ENCODE measurements around the gene ZFC3H1.

DNA sequence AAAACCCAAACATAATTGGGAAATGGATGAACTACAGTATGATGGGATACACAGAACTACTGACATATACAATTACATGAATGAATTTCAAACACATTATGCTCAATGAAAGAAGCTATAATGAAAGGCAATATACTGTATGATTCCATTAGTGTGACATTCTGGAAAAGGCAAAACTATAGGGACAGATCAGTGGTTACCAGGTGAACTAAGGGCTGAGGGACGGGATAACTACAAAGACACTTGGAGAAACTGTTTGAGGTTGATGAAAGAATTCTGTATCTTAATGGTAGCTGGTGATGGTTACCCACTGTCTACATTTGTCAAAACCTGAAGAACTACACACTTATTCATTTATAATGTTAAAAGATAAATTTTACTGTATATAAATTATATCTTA lies 7.7 kb downstream of the ZFC3H1 start:
- TF ChIP-seq, protein P1, sequence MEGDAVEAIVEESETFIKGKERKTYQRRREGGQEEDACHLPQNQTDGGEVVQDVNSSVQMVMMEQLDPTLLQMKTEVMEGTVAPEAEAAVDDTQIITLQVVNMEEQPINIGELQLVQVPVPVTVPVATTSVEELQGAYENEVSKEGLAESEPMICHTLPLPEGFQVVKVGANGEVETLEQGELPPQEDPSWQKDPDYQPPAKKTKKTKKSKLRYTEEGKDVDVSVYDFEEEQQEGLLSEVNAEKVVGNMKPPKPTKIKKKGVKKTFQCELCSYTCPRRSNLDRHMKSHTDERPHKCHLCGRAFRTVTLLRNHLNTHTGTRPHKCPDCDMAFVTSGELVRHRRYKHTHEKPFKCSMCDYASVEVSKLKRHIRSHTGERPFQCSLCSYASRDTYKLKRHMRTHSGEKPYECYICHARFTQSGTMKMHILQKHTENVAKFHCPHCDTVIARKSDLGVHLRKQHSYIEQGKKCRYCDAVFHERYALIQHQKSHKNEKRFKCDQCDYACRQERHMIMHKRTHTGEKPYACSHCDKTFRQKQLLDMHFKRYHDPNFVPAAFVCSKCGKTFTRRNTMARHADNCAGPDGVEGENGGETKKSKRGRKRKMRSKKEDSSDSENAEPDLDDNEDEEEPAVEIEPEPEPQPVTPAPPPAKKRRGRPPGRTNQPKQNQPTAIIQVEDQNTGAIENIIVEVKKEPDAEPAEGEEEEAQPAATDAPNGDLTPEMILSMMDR (optimal IDR thresholded peaks at IDR 0.05 in 1 of 3, IDR thresholded peaks at IDR 0.05 in 1 of 3, conservative IDR thresholded peaks at IDR 0.05 in 1 of 3; ENCODE audit: extremely low read depth in 1 of 3, insufficient read depth in 2 of 3, low read length in 3 of 3) = no peak
- TF ChIP-seq EZH2 (IDR thresholded peaks at IDR 0.05; ENCODE audit: low read length) = no peak

Measured in keratinocyte (primary cell).